Mesendoderm (in vitro differentiated cells): ENCODE measurements around the gene NOX1. TPM values are rescaled to one million over a fixed set of nuclear protein-coding genes. Genes with fewer than 3 reads are reported as not detected.
A peak's percentile ranks its signal among the peaks of the same experiment; 100 is the strongest.

Experiments used
- DNase-seq: peaks from one replicate; pipeline ENCODE4 v3.0.0; 2013
- H2AK5ac ChIP-seq: 2 replicates; pipeline ENCODE4 v1.6.1; 2013; ENCODE audit warnings: low read length, inconsistent platforms
- H2BK120ac ChIP-seq: 2 replicates; pipeline ENCODE4 v1.6.1; 2013; ENCODE audit warnings: low read depth, mild to moderate bottlenecking, low read length, moderate library complexity, mixed read lengths
- H2BK15ac ChIP-seq: replicated peaks from 2 replicates; pipeline ENCODE4 v1.6.1; 2013; ENCODE audit warnings: low read depth, mild to moderate bottlenecking, moderate library complexity
- H2BK5ac ChIP-seq: 2 replicates; pipeline ENCODE4 v1.6.1; 2013; ENCODE audit warnings: low read length, inconsistent platforms
- H3K18ac ChIP-seq: 2 replicates; pipeline ENCODE4 v1.6.1; 2013; ENCODE audit warnings: mild to moderate bottlenecking, low read length, mixed read lengths
- H3K23ac ChIP-seq: one replicate; pipeline ENCODE4 v1.6.1; 2013; ENCODE audit warnings: low read length
- H3K27ac ChIP-seq: 2 replicates; pipeline ENCODE4 v1.5.1; 2013; ENCODE audit warnings: low read depth, mild to moderate bottlenecking, inconsistent platforms, low read length, moderate library complexity
- H3K27me3 ChIP-seq: 2 replicates; pipeline ENCODE4 v1.6.1; 2013; ENCODE audit warnings: low read length, control low read depth, mild to moderate bottlenecking, inconsistent platforms; ENCODE audit not compliant: insufficient read depth, poor library complexity
- H3K36me3 ChIP-seq: 2 replicates; pipeline ENCODE4 v1.6.1; 2013; ENCODE audit warnings: low read length, inconsistent platforms; ENCODE audit not compliant: control insufficient read depth, insufficient read depth
- H3K4ac ChIP-seq: one replicate; pipeline ENCODE4 v1.6.1; 2013; ENCODE audit warnings: low read depth, mild to moderate bottlenecking, low read length, moderate library complexity
- H3K4me1 ChIP-seq: 2 replicates; pipeline ENCODE4 v1.6.1; 2013; ENCODE audit warnings: low read depth, low read length, inconsistent platforms; ENCODE audit not compliant: control insufficient read depth
- H3K4me2 ChIP-seq: 2 replicates; pipeline ENCODE4 v1.6.1; 2013; ENCODE audit warnings: low read length
- H3K4me3 ChIP-seq: 2 replicates; pipeline ENCODE4 v1.5.1; 2013; ENCODE audit warnings: mild to moderate bottlenecking, low read length
- H3K56ac ChIP-seq: one replicate; pipeline ENCODE4 v1.6.1; 2013; ENCODE audit warnings: low read length
- H3K79me1 ChIP-seq: 2 replicates; pipeline ENCODE4 v1.6.1; 2013; ENCODE audit warnings: low read length, inconsistent platforms
- H3K79me2 ChIP-seq: 2 replicates; pipeline ENCODE4 v1.6.1; 2013; ENCODE audit warnings: mild to moderate bottlenecking, low read length; ENCODE audit not compliant: control insufficient read depth, insufficient read depth
- H3K9ac ChIP-seq: 2 replicates; pipeline ENCODE4 v1.6.1; 2013; ENCODE audit warnings: low read length, inconsistent platforms
- H4K5ac ChIP-seq: one replicate; pipeline ENCODE4 v1.6.1; 2013; ENCODE audit warnings: low read length
- H4K8ac ChIP-seq: one replicate; pipeline ENCODE4 v1.6.1; 2013; ENCODE audit warnings: low read depth, mild to moderate bottlenecking, control low read depth, low read length, moderate library complexity
- WGBS: extraction: QIAGEN DNeasy Blood & Tissue Kit; methylation state at CpG from one replicate; pipeline ENCODE4 v1.1.7; 2013; ENCODE audit warnings: low lambda C conversion rate, missing lambda C conversion rate; ENCODE audit not compliant: insufficient coverage; ENCODE audit errors: extremely low coverage; 5-methylcytosine and 5-hydroxymethylcytosine counted together
- polyA plus RNA-seq, 2 experiments: library from polyadenylated mRNA; stranded (reverse); fragments of 200-250 nt; gene quantifications; one replicate each; pipeline ENCODE4 v1.2.3, GENCODE V29; 2013

The NOX1 gene
- not detected for polyA plus RNA-seq (2013, experiment 1 of 2)
- polyA plus RNA-seq (2013, experiment 2 of 2): not detected

DNA sequence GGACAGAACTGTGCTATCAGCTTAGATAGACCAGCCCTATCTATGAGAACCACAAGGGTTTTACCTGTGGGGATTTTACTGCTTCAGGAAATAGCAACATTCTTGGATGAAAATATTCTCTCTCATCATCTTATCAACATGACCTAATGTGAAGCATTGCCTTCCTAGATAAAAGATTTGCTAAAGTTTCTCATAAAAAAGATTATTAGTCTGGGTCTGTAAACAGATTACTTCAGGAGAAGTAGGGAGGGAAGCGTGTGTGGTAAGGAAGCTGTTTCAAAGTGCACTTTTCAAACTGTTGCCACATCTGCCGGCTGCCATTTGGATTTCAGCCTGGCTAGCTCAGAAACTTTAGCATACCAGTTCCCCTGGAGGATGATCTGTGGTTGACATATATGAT lies at the start of gene NOX1:
NOX1 (minus strand) TSS at position 35 of the 400 bp plus-strand sequence. CDS start 220 bp downstream, outside the sequence.
- Histone ChIP-seq H3K27me3 (no peaks in the 10 kb centered on the region), H3K4me3 (no peak within 1 kb of the TSS), H2AK5ac (no peak within 1 kb of the TSS), H4K8ac (no peak within 1 kb of the TSS), H3K27ac (no peak within 1 kb of the TSS), H3K18ac (no peak within 1 kb of the TSS), H3K4me1 (no peaks in the 10 kb centered on the region), H3K36me3 (no peaks in the 10 kb centered on the region), H3K56ac (no peak within 1 kb of the TSS), H3K4ac (no peak within 1 kb of the TSS), H2BK15ac (no peak within 1 kb of the TSS), H4K5ac (no peak within 1 kb of the TSS), H2BK5ac (no peak within 1 kb of the TSS), H3K79me2 (no peaks in the 10 kb centered on the region), H3K23ac (no peak within 1 kb of the TSS), H2BK120ac (no peak within 1 kb of the TSS), H3K9ac (no peak within 1 kb of the TSS), H3K4me2 (no peak within 1 kb of the TSS), H3K79me1 (no peaks in the 10 kb centered on the region)
- WGBS: no CpG with 5 or more reads among the region's 2 CpGs
- no peak for DNase-seq

- H3K4me2 ChIP-seq: no peak overlapping the region
- H2AK5ac ChIP-seq: no peak overlapping the region
- no peaks in the 10 kb centered on the region for H3K27me3 ChIP-seq
- H3K56ac ChIP-seq: no peak overlapping the region
- no peak overlapping the region for H2BK120ac ChIP-seq
- H4K8ac ChIP-seq: no peak overlapping the region
- H2BK5ac ChIP-seq: no peak overlapping the region
- H3K79me1 ChIP-seq: no peaks in the 10 kb centered on the region
- no peaks in the 10 kb centered on the region for H3K79me2 ChIP-seq
- no peak overlapping the region for H3K4ac ChIP-seq
- no peaks in the 10 kb centered on the region for H3K36me3 ChIP-seq
- no peak overlapping the region for H4K5ac ChIP-seq
- no peak overlapping the region for H3K27ac ChIP-seq
- H3K23ac ChIP-seq: no peak overlapping the region
- no peak overlapping the region for H3K4me3 ChIP-seq
- no peaks in the 10 kb centered on the region for H3K4me1 ChIP-seq
- no peak overlapping the region for H3K18ac ChIP-seq
- WGBS: no CpG with 5 or more reads among the region's 2 CpGs
- no peak overlapping the region for H2BK15ac ChIP-seq
- no peak for DNase-seq
- no peak overlapping the region for H3K9ac ChIP-seq
Observed at GRCh38 chrX:100915562-100915961, 41.4 kb upstream of the NOX1 start.

GRCh38 chrX:100913111-100913510 lies 39.0 kb upstream of the NOX1 start:
- no peaks in the 10 kb centered on the region for H3K27me3 ChIP-seq

GRCh38 chrX:100911731-100912130 lies 37.6 kb upstream of the NOX1 start:
- peak; percentile 14 for DNase-seq
- no peak overlapping the region for H2AK5ac ChIP-seq
- no peaks in the 10 kb centered on the region for H3K79me2 ChIP-seq
- no CpG with 5 or more reads among the region's 1 CpG for WGBS
- no peak overlapping the region for H4K5ac ChIP-seq
- H3K36me3 ChIP-seq: no peaks in the 10 kb centered on the region
- no peak overlapping the region for H3K4me3 ChIP-seq
- no peak overlapping the region for H3K4me2 ChIP-seq
- no peaks in the 10 kb centered on the region for H3K79me1 ChIP-seq
- H2BK15ac ChIP-seq: no peak overlapping the region
- no peaks in the 10 kb centered on the region for H3K27me3 ChIP-seq
- no peaks in the 10 kb centered on the region for H3K4me1 ChIP-seq
- no peak overlapping the region for H3K27ac ChIP-seq
- H2BK5ac ChIP-seq: no peak overlapping the region
- no peak overlapping the region for H3K18ac ChIP-seq
- H3K9ac ChIP-seq: no peak overlapping the region
- no peak overlapping the region for H3K23ac ChIP-seq
- H3K4ac ChIP-seq: no peak overlapping the region
- no peak overlapping the region for H3K56ac ChIP-seq
- H4K8ac ChIP-seq: no peak overlapping the region
- H2BK120ac ChIP-seq: no peak overlapping the region

More at GRCh38 chrX:100913111-100913510, 39.0 kb upstream of the NOX1 start:
- H3K27ac ChIP-seq: no peak overlapping the region
- no peak overlapping the region for H2AK5ac ChIP-seq
- H4K8ac ChIP-seq: no peak overlapping the region
- H3K9ac ChIP-seq: no peak overlapping the region
- H3K36me3 ChIP-seq: no peaks in the 10 kb centered on the region
- no peaks in the 10 kb centered on the region for H3K79me1 ChIP-seq
- no peak overlapping the region for H4K5ac ChIP-seq
- H2BK15ac ChIP-seq: no peak overlapping the region
- no peak overlapping the region for H3K4me3 ChIP-seq
- H2BK120ac ChIP-seq: no peak overlapping the region
- H3K4ac ChIP-seq: no peak overlapping the region
- H3K56ac ChIP-seq: no peak overlapping the region
- no peak for DNase-seq
- H3K23ac ChIP-seq: no peak overlapping the region
- H2BK5ac ChIP-seq: no peak overlapping the region
- no peaks in the 10 kb centered on the region for H3K79me2 ChIP-seq
- no CpG with 5 or more reads among the region's 3 CpGs for WGBS
- H3K4me1 ChIP-seq: no peaks in the 10 kb centered on the region
- no peak overlapping the region for H3K18ac ChIP-seq
- H3K4me2 ChIP-seq: no peak overlapping the region

DNA sequence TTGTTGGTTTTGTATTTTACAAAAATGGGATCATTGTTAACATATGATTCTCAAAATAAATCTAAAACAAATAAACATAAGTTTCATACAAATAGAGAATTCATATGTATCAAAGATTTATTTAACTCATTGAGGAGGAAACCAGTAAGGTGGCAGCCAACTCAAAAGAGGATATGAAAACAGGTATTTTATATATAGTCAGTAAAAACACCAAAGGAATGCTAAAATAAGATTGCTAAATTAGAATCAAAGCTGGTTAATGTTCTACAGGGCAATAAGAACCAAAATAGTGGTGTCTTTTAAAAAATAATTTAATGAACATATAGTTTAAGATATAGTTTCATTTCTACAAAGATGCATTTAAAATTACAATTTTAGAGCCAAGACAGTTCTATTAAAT lies 31.5 kb upstream of the NOX1 start:
- H2AK5ac ChIP-seq: no peak overlapping the region
- no peak overlapping the region for H3K23ac ChIP-seq
- no peak overlapping the region for H3K4ac ChIP-seq

DNA sequence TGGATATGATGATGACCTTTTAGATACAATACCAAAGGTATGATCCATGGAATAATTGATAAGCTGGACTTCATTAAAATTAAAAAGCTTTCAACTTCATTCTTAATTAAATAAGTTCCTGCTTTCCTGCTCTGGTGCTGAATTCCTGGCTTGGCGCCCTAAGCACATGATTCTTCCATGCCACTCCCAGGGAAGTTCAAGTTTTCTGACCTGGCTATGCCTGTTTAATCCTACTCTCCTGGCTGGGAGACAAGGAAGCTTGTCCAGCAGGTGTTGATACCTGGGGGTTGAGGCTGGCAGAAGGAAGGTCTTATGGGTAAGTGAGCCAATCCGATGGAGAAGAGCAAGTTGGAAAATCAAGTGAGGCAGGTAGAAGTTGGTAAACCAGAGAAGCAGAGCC lies 30.3 kb upstream of the NOX1 start:
- Histone ChIP-seq H3K79me1 (no peaks in the 10 kb centered on the region), H3K27ac (no peak overlapping the region), H3K4me2 (no peak overlapping the region), H3K56ac (no peak overlapping the region), H3K23ac (no peak overlapping the region), H3K36me3 (no peaks in the 10 kb centered on the region), H3K4me3 (no peak overlapping the region), H3K18ac (no peak overlapping the region), H3K4ac (no peak overlapping the region), H3K9ac (no peak overlapping the region), H4K8ac (no peak overlapping the region), H3K27me3 (no peaks in the 10 kb centered on the region), H4K5ac (no peak overlapping the region), H3K4me1 (no peaks in the 10 kb centered on the region), H2AK5ac (no peak overlapping the region), H2BK5ac (no peak overlapping the region), H2BK15ac (no peak overlapping the region), H3K79me2 (no peaks in the 10 kb centered on the region), H2BK120ac (no peak overlapping the region)
- no CpG with 5 or more reads among the region's 2 CpGs for WGBS
- no peak for DNase-seq

More for the DNA sequence above, 31.5 kb upstream of the NOX1 start:
- Histone ChIP-seq H3K79me1 (no peaks in the 10 kb centered on the region), H3K4me2 (no peak overlapping the region), H3K27ac (no peak overlapping the region), H2BK15ac (no peak overlapping the region), H3K9ac (no peak overlapping the region), H3K4me3 (no peak overlapping the region), H4K8ac (no peak overlapping the region), H3K18ac (no peak overlapping the region), H3K36me3 (no peaks in the 10 kb centered on the region), H2BK5ac (no peak overlapping the region), H3K56ac (no peak overlapping the region), H3K4me1 (no peaks in the 10 kb centered on the region), H4K5ac (no peak overlapping the region), H3K79me2 (no peaks in the 10 kb centered on the region), H2BK120ac (no peak overlapping the region), H3K27me3 (no peaks in the 10 kb centered on the region)
- DNase-seq: no peak
